ENCODE results near the gene TTC19.

- TF ChIP-seq CTCF (conservative IDR thresholded peaks at IDR 0.05; ENCODE audit: low read length) (no peak), EZH2phosphoT487 (IDR thresholded peaks at IDR 0.05; ENCODE audit: borderline replicate concordance) (no peak)
Measured at GRCh38 chr17:15970500-15970899, 29.1 kb upstream of the TTC19 start.

All from Loucy (cell line).